OCI-M2 (cell line): ENCODE data around the gene CDC42BPG.

ENCODE experiments used
- DNase-seq: peaks from one replicate; lab custom pipeline; 2025; ENCODE audit not compliant: unreplicated experiment; lab: John Stamatoyannopoulos, UW

The CDC42BPG gene

GRCh38 chr11:64864473-64865285, 20.2 kb upstream of the CDC42BPG start:
- no peak for DNase-seq

GRCh38 chr11:64864135-64864472, 19.7 kb upstream of the CDC42BPG start:
- no peak for DNase-seq

GRCh38 chr11:64863391-64864060, 19.1 kb upstream of the CDC42BPG start:
- no peak for DNase-seq

- DNase-seq = no peak
Observed at GRCh38 chr11:64862987-64863390, 18.5 kb upstream of the CDC42BPG start.

- DNase-seq = no peak
Observed at GRCh38 chr11:64861227-64861975, 16.9 kb upstream of the CDC42BPG start.

GRCh38 chr11:64859542-64860414, 15.3 kb upstream of the CDC42BPG start:
- DNase-seq = no peak

GRCh38 chr11:64858467-64859263, 14.2 kb upstream of the CDC42BPG start:
- DNase-seq = no peak

GRCh38 chr11:64857485-64857884, 13.0 kb upstream of the CDC42BPG start:
- DNase-seq = no peak

- no peak for DNase-seq
Observed at GRCh38 chr11:64856382-64857227, 12.2 kb upstream of the CDC42BPG start.

- no peak for DNase-seq
Observed at GRCh38 chr11:64855596-64856304, 11.3 kb upstream of the CDC42BPG start.

- no peak for DNase-seq
Observed at GRCh38 chr11:64854534-64855502, 10.4 kb upstream of the CDC42BPG start.

GRCh38 chr11:64854157-64854533, 9.7 kb upstream of the CDC42BPG start:
- no peak for DNase-seq

- DNase-seq = no peak
Observed at GRCh38 chr11:64853709-64854108, 9.3 kb upstream of the CDC42BPG start.

- DNase-seq = no peak
Observed at GRCh38 chr11:64852804-64853509, 8.5 kb upstream of the CDC42BPG start.

- DNase-seq = no peak
Observed at GRCh38 chr11:64851831-64852351, 7.4 kb upstream of the CDC42BPG start.

- DNase-seq = no peak
Observed at GRCh38 chr11:64850979-64851567, 6.6 kb upstream of the CDC42BPG start.
